Astrocyte of the cerebellum (primary cell): ENCODE results near the gene NEK6.

Source experiments
- DNase-seq: peaks from one replicate; pipeline ENCODE4 v3.0.0-alpha.2; 2011; ENCODE audit warnings: low read depth
- H3K4me3 ChIP-seq: 2 replicates; pipeline ENCODE4 v1.5.1; 2011; ENCODE audit warnings: mild to moderate bottlenecking, low read depth, low read length, moderate library complexity
- CTCF ChIP-seq: IDR thresholded peaks from 2 replicates; pipeline ENCODE4 v1.5.1; 2012; ENCODE audit warnings: low read length, low read depth, moderate library complexity, mild to moderate bottlenecking; ENCODE audit errors: missing control alignments
- in situ Hi-C: cut with HindIII; loops from 2 replicates; pipeline ENCODE4 v1.10.0; 2017; ENCODE audit warnings: low sequenced_read_pairs

The NEK6 gene

GRCh38 chr9:124349675-124350493, 92.1 kb downstream of the NEK6 start:
- TF ChIP-seq CTCF, result no peak
- H3K4me3 ChIP-seq, result no peak overlapping the region
- no peak for DNase-seq
- in situ Hi-C loops, result no loop called here

- in situ Hi-C loops, result no loop called here
- TF ChIP-seq CTCF, result no peak
- no peak overlapping the region for H3K4me3 ChIP-seq
- DNase-seq, result no peak
Observed at GRCh38 chr9:124350494-124351263, 92.9 kb downstream of the NEK6 start.

- in situ Hi-C loops, result no loop called here
- no peak for DNase-seq
- no peak for TF ChIP-seq CTCF
- no peak overlapping the region for H3K4me3 ChIP-seq
Observed at GRCh38 chr9:124351672-124352468, 94.1 kb downstream of the NEK6 start.

GRCh38 chr9:124352616-124353015, 94.9 kb downstream of the NEK6 start:
- no peak for DNase-seq
- in situ Hi-C loops, result no loop called here
- TF ChIP-seq CTCF, result no peak
- H3K4me3 ChIP-seq, result no peak overlapping the region

- in situ Hi-C loops, result no loop called here
- no peak for DNase-seq
- H3K4me3 ChIP-seq, result no peak overlapping the region
- no peak for TF ChIP-seq CTCF
Observed at GRCh38 chr9:124353166-124353768, 95.5 kb downstream of the NEK6 start.

- in situ Hi-C loops, result no loop called here
- DNase-seq, result no peak
- no peak for TF ChIP-seq CTCF
- H3K4me3 ChIP-seq, result no peak overlapping the region
Observed at GRCh38 chr9:124353811-124354274, 96.1 kb downstream of the NEK6 start.
